Measurements from ENCODE around the gene SNCB.

The SNCB gene

GRCh38 chr5:176629853-176630680, at the start of gene SNCB, which contains the start of gene EIF4E1B:
Gene SNCB, minus strand, starts transcription at chr5:176630534. Its CDS starts 880 bp downstream, at chr5:176629654.
Gene EIF4E1B, plus strand, starts transcription at chr5:176630675. Its CDS starts 12,113 bp downstream, at chr5:176642788.
- DNase-seq, result peak; percentile 84

- no peak for DNase-seq
Observed at GRCh38 chr5:176679365-176680225, 49.3 kb upstream of the SNCB start.

- DNase-seq, result no peak
Observed at GRCh38 chr5:176678584-176678983, 48.2 kb upstream of the SNCB start.

GRCh38 chr5:176677209-176677939, 47.0 kb upstream of the SNCB start:
- no peak for DNase-seq

GRCh38 chr5:176676361-176676824, 46.1 kb upstream of the SNCB start:
- DNase-seq, result no peak

GRCh38 chr5:176675676-176676360, 45.5 kb upstream of the SNCB start:
- DNase-seq, result no peak

- no peak for DNase-seq
Observed at GRCh38 chr5:176674799-176675198, 44.5 kb upstream of the SNCB start.

GRCh38 chr5:176673651-176674583, 43.6 kb upstream of the SNCB start:
- no peak for DNase-seq

GRCh38 chr5:176671890-176672747, 41.8 kb upstream of the SNCB start:
- DNase-seq, result no peak

- no peak for DNase-seq
Observed at GRCh38 chr5:176671399-176671798, 41.1 kb upstream of the SNCB start.

- no peak for DNase-seq
Observed at GRCh38 chr5:176670449-176670848, 40.1 kb upstream of the SNCB start.

GRCh38 chr5:176667637-176668036, 37.3 kb upstream of the SNCB start:
- DNase-seq, result no peak

- DNase-seq, result no peak
Observed at GRCh38 chr5:176665517-176665916, 35.2 kb upstream of the SNCB start.

- no peak for DNase-seq
Observed at GRCh38 chr5:176664886-176665285, 34.6 kb upstream of the SNCB start.

- no peak for DNase-seq
Observed at GRCh38 chr5:176664479-176664878, 34.1 kb upstream of the SNCB start.

GRCh38 chr5:176663566-176663965, 33.2 kb upstream of the SNCB start:
- DNase-seq, result no peak

- DNase-seq, result no peak
Observed at GRCh38 chr5:176662371-176663333, 32.3 kb upstream of the SNCB start.

GRCh38 chr5:176661676-176662075, 31.3 kb upstream of the SNCB start:
- DNase-seq, result no peak
